Measurements from ENCODE around the gene SNRPD2.

GRCh38 chr19:45641274-45642105 lies 50.3 kb downstream of the SNRPD2 start:
- TF ChIP-seq CTCF (IDR thresholded peaks at IDR 0.05), result no peak
- no peak for TF ChIP-seq POLR2AphosphoS5 (IDR thresholded peaks at IDR 0.05)

Measured in gastroesophageal sphincter (tissue), 3 donors.